Right lobe of liver (tissue), 6 donors: Measurements from ENCODE around the gene CHST13. TPM values are rescaled to one million over a fixed set of nuclear protein-coding genes. Genes with fewer than 3 reads are reported as not detected.

ENCODE experiments used
- ATAC-seq, 4 donors: fragments of 200-7000 bp; cut with Tn5 transposase; one replicate each; pipeline ENCODE4 v1.9.1; 2020; ENCODE audit warnings: mild to moderate bottlenecking in 4 of 4, moderate library complexity in 4 of 4
- DNase-seq, 3 donors: peaks; one replicate each; pipeline ENCODE4 v3.0.0-alpha.2; 2020
- H3K27ac ChIP-seq, 3 donors: fragments of 200-600 bp; one replicate each; pipeline ENCODE4 v1.8.0; 2022
- H3K27me3 ChIP-seq, 2 donors: fragments of 200-600 bp; one replicate each; pipeline ENCODE4 v1.8.0; 2022
- H3K36me3 ChIP-seq, 4 donors: fragments of 200-600 bp; sonication (generic) in 1 of 4; one replicate each; pipeline versions ENCODE4 v1.5.1 to v1.8.0; 2017 to 2022; ENCODE audit warnings: control low read depth in 1 of 4
- H3K4me1 ChIP-seq, 4 donors: fragments of 200-600 bp; sonication (generic) in 1 of 4; one replicate each; pipeline versions ENCODE4 v1.5.1 to v1.8.0; 2017 to 2022; ENCODE audit warnings: control low read depth in 1 of 4
- H3K4me3 ChIP-seq, 3 donors: fragments of 200-600 bp; one replicate each; pipeline ENCODE4 v1.8.0; 2022
- H3K9me3 ChIP-seq, 4 donors: fragments of 200-600 bp; sonication (generic) in 1 of 4; one replicate each; pipeline versions ENCODE4 v1.5.1 to v1.8.0; 2017 to 2022; ENCODE audit warnings: control low read depth in 1 of 4
- CTCF ChIP-seq, 4 donors: fragments of 200-600 bp in 3 of 4; fragments of 450-650 bp in 1 of 4; IDR thresholded peaks; one replicate each; pipeline versions ENCODE4 v1.5.1 to v1.8.0; 2016 to 2022; ENCODE audit warnings: antibody characterized with exemption in 4 of 4, mild to moderate bottlenecking in 2 of 4
- POLR2A ChIP-seq: fragments of 450-650 bp; IDR thresholded peaks from one replicate; pipeline ENCODE4 v1.6.1; 2017; ENCODE audit warnings: antibody characterized with exemption, mild to moderate bottlenecking
- WGBS: methylation state at CpG from one replicate; pipeline ENCODE4 v1.1.6; 2018; ENCODE audit warnings: low coverage, low lambda C conversion rate; ENCODE audit not compliant: insufficient coverage; ENCODE audit errors: missing lambda C conversion rate; 5-methylcytosine and 5-hydroxymethylcytosine counted together
- intact Hi-C, 2 donors: fragments of 100-400 bp; cut with DNase I; formaldehyde crosslinking; loops; one replicate each; pipeline versions ENCODE4 v1.11.2 to v1.14.1; 2022
- total RNA-seq, 6 experiments: library from RNA; depleted of rRNA in 2 of 6; stranded (reverse); fragments of >200 nt in 2 of 6; fragmentation: NEBNext Ultra II Directional in 3 of 6; extraction: Animal tissue kit (Norgen Biotek cat#: 25700) in 3 of 6; gene quantifications; one replicate each; pipeline versions ENCODE4 v1.1.0 to v1.2.4, GENCODE V29; 2016 to 2023
- donor health status: DM: no; HTN: yes; CAD: no.
- donor health status: DM: no; HTN: no; CAD: no.
- donor health status: DM: no; HTN: no; CAD: no.
- donor health status: DM: no; HTN: yes; CAD: no.
- donor health status: DM: no; HTN: yes; CAD: no.

The CHST13 gene
- total RNA-seq, 6 experiments from 2014 or later: 23.5 to 48.9 (median 28.2) TPM

- Histone ChIP-seq H3K9me3 (no peaks in the 10 kb centered on the region), H3K4me1 (peaks cover 0 to 47% (median 20%) of the 10 kb centered on the region in 4 donors), H3K27me3 (no peaks in the 10 kb centered on the region), H3K4me3 (peak overlapping the region in 1 of 3 donors; percentile 14), H3K36me3 (no peaks in the 10 kb centered on the region), H3K27ac (peak overlapping the region; percentile 57 to 88 (median 81))
- intact Hi-C loops: no loop called here
- TF ChIP-seq POLR2A: peak; percentile 32
- peak in 3 of 4 donors; percentile 20 to 66 (median 47) for TF ChIP-seq CTCF (IDR thresholded peaks at IDR 0.05)
- 0% methylated on average over 1 of the region's 14 CpGs for WGBS
- DNase-seq: peak; percentile 76 to 90 (median 88)
- ATAC-seq: peak; percentile 62 to 77 (median 66)
These were observed 5.0 kb downstream of the CHST13 start for GRCh38 chr3:126528800-126529541.

- Histone ChIP-seq H3K4me3 (no peak overlapping the region), H3K36me3 (no peaks in the 10 kb centered on the region), H3K9me3 (no peaks in the 10 kb centered on the region), H3K27me3 (no peaks in the 10 kb centered on the region), H3K27ac (peak overlapping the region; percentile 40 to 88 (median 81)), H3K4me1 (peaks cover 0 to 47% (median 20%) of the 10 kb centered on the region in 4 donors)
- 19% methylated on average over 6 of the region's 7 CpGs for WGBS
- no peak for ATAC-seq
- TF ChIP-seq CTCF (IDR thresholded peaks at IDR 0.05): no peak
- TF ChIP-seq POLR2A: no peak
- DNase-seq: peak in 2 of 3 donors; percentile 41 to 54
- intact Hi-C loops: no loop called here
These were observed 5.7 kb downstream of the CHST13 start for GRCh38 chr3:126529585-126530170.

- Histone ChIP-seq H3K27me3 (no peaks in the 10 kb centered on the region), H3K36me3 (no peaks in the 10 kb centered on the region), H3K9me3 (no peaks in the 10 kb centered on the region), H3K4me1 (peaks cover 0 to 43% (median 18%) of the 10 kb centered on the region in 4 donors), H3K4me3 (no peak overlapping the region), H3K27ac (peak overlapping the region; percentile 40 to 88 (median 81))
- 27% methylated on average over 2 of the region's 18 CpGs for WGBS
- peak; percentile 72 to 82 (median 82) for DNase-seq
- intact Hi-C loops: no loop called here
- peak; percentile 63 to 70 (median 66) for ATAC-seq
- TF ChIP-seq CTCF (IDR thresholded peaks at IDR 0.05) (no peak), POLR2A (no peak)
These were observed 6.5 kb downstream of the CHST13 start for GRCh38 chr3:126530171-126531050.

GRCh38 chr3:126531051-126531330 is 7.0 kb downstream of the CHST13 start:
- no peaks in the 10 kb centered on the region for H3K27me3 ChIP-seq
- no peaks in the 10 kb centered on the region for H3K9me3 ChIP-seq
- TF ChIP-seq POLR2A: no peak
- no peak for TF ChIP-seq CTCF (IDR thresholded peaks at IDR 0.05)
- peaks cover 0 to 40% (median 16%) of the 10 kb centered on the region in 4 donors for H3K4me1 ChIP-seq
- WGBS: no CpG with 5 or more reads among the region's 6 CpGs
- no peaks in the 10 kb centered on the region for H3K36me3 ChIP-seq
- peak overlapping the region in 2 of 3 donors; percentile 81 to 88 for H3K27ac ChIP-seq
- intact Hi-C loops: no loop called here
- no peak overlapping the region for H3K4me3 ChIP-seq
- peak in 3 of 4 donors; percentile 1 to 44 (median 17) for ATAC-seq
- DNase-seq: peak in 2 of 3 donors; percentile 35 to 67
